Thyroid gland (tissue), 4 donors: ENCODE measurements around the gene GPC6.

Experiments
- CTCF ChIP-seq, 6 experiments: fragments of 200-600 bp in 3 of 6; fragments of 450-650 bp in 3 of 6; sonication (generic) in 3 of 6; IDR thresholded peaks; one replicate each; pipeline ENCODE4 v1.5.1; 2016 to 2019; ENCODE audit warnings: antibody characterized with exemption in 6 of 6, mild to moderate bottlenecking in 2 of 6, inconsistent platforms in 1 of 6, moderate library complexity in 1 of 6
- POLR2A ChIP-seq, 2 donors: fragments of 450-650 bp; IDR thresholded peaks; one replicate each; pipeline ENCODE4 v1.6.1; 2017; ENCODE audit warnings: antibody characterized with exemption in 2 of 2, mild to moderate bottlenecking in 2 of 2, moderate library complexity in 1 of 2

- TF ChIP-seq CTCF (IDR thresholded peaks at IDR 0.05) (no peak), POLR2A (IDR thresholded peaks at IDR 0.05) (no peak)
These were observed 247.0 kb downstream of the GPC6 start for GRCh38 chr13:93473441-93474270.
